Gastrocnemius medialis (tissue), 4 donors: ENCODE measurements around the gene TMSB10.

Experiments
- POLR2A ChIP-seq, 2 donors: fragments of 450-650 bp; IDR thresholded peaks; one replicate each; pipeline ENCODE4 v1.6.1; 2017; ENCODE audit warnings: antibody characterized with exemption in 2 of 2, mild to moderate bottlenecking in 2 of 2, moderate library complexity in 2 of 2
- TF ChIP-seq, protein P1 (sequence below), 5 experiments: fragments of 450-650 bp in 3 of 5; fragments of 200-600 bp in 2 of 5; sonication (generic) in 2 of 5; IDR thresholded peaks in 4 of 5; conservative IDR thresholded peaks in 1 of 5; 1 replicate in 4 of 5; 2 replicates in 1 of 5; pipeline ENCODE4 v1.5.1; 2016 to 2019; ENCODE audit warnings: antibody characterized with exemption in 5 of 5, mild to moderate bottlenecking in 3 of 5, moderate library complexity in 3 of 5

DNA sequence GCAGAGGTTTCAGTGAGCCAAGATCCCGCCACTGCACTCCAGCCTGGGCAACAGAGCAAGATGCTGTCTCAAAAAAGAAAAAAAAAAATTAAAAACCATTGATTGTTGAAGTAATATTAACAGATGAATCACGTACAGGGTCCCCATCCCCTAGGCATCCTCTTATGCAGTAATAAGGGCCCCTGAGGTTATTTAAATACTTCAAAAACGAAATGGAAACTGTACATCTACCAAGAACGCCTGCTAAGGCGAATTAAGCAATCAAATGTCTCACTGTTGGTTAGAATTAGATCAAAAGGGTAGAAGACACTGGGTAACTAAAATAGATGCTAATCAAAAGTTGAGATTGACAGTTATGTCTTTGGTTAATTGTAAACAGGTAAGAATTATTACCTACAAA, 32.1 kb upstream of the TMSB10 start:
- TF ChIP-seq POLR2A (IDR thresholded peaks at IDR 0.05): no peak
- TF ChIP-seq, protein P1, sequence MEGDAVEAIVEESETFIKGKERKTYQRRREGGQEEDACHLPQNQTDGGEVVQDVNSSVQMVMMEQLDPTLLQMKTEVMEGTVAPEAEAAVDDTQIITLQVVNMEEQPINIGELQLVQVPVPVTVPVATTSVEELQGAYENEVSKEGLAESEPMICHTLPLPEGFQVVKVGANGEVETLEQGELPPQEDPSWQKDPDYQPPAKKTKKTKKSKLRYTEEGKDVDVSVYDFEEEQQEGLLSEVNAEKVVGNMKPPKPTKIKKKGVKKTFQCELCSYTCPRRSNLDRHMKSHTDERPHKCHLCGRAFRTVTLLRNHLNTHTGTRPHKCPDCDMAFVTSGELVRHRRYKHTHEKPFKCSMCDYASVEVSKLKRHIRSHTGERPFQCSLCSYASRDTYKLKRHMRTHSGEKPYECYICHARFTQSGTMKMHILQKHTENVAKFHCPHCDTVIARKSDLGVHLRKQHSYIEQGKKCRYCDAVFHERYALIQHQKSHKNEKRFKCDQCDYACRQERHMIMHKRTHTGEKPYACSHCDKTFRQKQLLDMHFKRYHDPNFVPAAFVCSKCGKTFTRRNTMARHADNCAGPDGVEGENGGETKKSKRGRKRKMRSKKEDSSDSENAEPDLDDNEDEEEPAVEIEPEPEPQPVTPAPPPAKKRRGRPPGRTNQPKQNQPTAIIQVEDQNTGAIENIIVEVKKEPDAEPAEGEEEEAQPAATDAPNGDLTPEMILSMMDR (IDR thresholded peaks at IDR 0.05 in 4 of 5, conservative IDR thresholded peaks at IDR 0.05 in 1 of 5): no peak
